GM18858 (cell line): ENCODE results near the gene GALNT13.

Experiments used
- ATAC-seq: cut with Tn5 transposase; IDR thresholded peaks from one replicate; pipeline ENCODE4 v1.9.1; 2021; ENCODE audit not compliant: unreplicated experiment

Gene GALNT13

DNA sequence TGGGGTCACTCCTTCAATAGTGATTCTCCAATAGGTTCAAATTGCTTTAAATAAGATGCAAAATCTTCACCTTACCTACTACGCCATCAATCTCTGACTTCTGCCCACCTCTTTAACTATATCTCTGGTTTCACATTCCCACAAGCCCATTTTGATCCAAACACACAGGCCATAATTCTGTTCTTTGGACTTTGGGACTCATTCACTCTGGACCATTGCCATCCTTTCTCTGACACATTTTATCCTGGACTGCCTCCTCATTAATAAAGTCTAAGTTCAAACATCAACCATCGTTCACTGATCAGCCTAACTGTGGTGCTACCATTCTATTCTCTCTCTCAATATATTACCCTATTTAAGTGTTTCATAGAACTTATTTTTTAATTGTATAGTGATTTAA is 332.2 kb downstream of the GALNT13 start:
- ATAC-seq = no peak

GRCh38 chr2:154207288-154208047 is 335.7 kb downstream of the GALNT13 start:
- no peak for ATAC-seq

- no peak for ATAC-seq
Observed at GRCh38 chr2:154223726-154224125, 352.0 kb downstream of the GALNT13 start.

GRCh38 chr2:154226931-154227330 is 355.2 kb downstream of the GALNT13 start:
- no peak for ATAC-seq

- ATAC-seq = no peak
Observed at GRCh38 chr2:154228566-154229280, 357.0 kb downstream of the GALNT13 start.

DNA sequence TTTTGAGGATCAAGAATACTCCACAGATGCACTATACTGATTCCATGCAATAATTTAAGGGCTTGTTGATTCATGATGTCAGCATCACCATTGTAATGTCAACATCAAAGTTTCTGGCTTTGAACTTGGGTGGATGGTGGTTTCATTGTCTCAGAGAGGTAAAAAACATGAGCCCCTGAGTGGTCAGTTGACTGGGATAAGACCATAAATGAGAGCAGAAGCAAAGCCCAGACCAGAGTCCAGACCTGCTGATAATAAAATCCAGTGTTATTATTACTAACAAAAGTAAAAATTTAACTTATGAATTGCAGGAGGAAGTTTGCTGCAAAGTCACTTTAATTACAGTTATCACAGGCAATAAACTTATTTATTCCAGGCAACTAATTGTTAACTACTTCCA is 358.2 kb downstream of the GALNT13 start:
- ATAC-seq = no peak

DNA sequence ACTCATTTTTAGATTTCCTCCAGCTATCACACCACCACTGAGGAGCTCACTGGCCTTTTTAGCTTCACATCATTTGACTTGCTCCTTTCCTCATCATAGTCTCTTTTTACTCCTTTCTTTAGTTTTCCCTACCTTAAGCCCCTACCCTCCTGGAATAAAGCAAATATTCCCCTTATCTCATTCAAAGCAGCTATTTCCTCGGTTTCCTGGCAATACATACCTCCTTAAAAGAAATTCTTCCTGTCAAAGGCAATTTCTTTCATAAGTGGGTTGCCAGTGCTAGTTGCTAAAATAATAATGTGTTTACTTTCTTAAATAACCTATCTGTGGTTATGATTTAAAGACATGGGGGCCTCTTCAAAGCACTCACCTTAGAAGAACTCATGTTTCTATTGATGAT is 359.3 kb downstream of the GALNT13 start:
- ATAC-seq = no peak

GRCh38 chr2:154233231-154233630 is 361.5 kb downstream of the GALNT13 start:
- ATAC-seq = no peak

- ATAC-seq = no peak
Observed at GRCh38 chr2:154238252-154238651, 366.5 kb downstream of the GALNT13 start.

DNA sequence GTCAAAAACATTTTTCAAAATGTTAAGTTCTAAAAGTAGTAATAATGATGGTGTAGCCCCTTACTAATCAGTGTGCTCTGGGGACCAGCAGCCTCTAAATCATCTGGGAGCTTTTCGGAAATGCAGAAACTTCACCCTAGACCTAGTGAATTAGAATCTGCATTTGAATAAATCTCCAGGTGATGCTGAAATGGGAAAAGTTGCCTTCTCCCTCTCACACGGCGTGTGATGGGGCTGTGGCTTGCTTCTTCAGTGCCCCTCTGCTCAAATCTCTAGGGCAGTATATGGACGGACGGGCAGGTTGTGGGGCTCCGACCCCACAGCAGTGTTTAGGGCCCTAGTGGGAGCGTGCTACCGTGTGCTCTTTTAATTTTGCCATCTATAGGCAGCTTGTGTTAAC is 368.6 kb downstream of the GALNT13 start:
- no peak for ATAC-seq

DNA sequence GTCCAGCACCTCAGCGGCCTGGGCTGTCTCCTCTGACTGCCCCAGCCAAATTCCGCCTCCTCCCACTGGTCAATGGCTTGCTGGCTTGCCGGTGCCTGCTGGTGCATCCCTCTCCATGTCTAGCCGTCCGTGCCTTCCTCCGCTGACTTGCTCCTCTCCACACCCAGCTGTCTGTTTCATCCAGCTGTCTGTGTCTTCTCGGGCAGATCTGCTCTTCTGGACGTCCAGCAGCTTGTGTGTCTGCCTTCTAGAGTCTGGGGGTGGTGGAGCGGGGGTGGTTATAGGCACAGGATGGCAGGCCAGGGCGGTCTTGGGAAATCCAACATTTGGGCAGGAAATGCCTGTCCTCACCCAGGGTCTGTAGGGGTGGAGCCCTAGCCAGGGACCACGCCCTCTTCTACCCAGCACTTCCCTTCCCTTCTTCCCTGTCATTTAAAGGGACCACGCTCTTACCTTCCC is 369.2 kb downstream of the GALNT13 start:
- ATAC-seq = no peak

- no peak for ATAC-seq
Observed at GRCh38 chr2:154242687-154243086, 371.0 kb downstream of the GALNT13 start.

GRCh38 chr2:154243685-154244084 is 372.0 kb downstream of the GALNT13 start:
- no peak for ATAC-seq

GRCh38 chr2:154244932-154245331 is 373.2 kb downstream of the GALNT13 start:
- no peak for ATAC-seq

- ATAC-seq = no peak
Observed at GRCh38 chr2:154247503-154247902, 375.8 kb downstream of the GALNT13 start.

DNA sequence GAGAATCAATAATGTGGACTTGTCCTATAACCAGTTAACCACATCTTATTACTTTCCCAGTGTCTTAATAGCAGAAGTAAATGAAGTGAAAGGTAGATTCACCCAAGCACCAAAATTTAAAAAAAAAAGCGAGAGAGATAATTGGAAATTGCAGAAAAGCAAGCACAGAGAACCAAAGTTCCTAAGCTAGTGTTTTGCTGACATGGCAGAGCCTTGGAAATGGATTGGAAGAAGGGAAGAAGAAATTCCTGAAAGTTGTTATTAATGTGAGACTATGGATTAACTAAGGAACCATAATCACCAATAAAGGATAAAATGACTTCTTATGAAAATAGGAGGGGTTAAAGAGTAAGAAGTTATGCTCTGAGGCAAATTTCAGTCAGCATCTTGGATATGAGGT is 384.4 kb downstream of the GALNT13 start:
- ATAC-seq = no peak

GRCh38 chr2:154259030-154259429 is 387.3 kb downstream of the GALNT13 start:
- ATAC-seq = no peak

DNA sequence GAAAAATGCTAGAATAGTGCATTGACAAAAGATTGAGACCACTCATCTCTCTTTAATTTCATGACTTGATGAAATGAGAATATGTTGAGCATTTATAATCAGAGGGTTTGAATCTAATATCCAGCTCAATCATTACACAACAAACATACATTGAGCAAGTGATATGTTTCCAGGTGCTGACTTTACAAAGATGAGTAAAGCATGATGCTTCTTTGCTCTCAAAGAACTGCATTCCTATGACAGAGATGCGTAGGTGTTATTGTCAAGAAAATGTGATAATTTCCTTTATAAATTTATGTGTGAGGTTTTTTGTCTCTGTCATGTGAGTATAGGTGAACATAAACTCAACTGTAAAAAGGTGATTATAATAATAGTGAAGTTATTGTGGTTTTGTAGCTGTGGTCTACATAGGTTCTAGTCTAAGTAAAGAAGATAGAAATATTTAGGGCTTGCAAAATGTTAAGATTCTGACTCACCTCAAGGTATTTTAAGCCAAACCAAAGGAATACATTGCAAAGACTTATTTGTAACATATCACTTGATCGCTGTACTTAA is 389.8 kb downstream of the GALNT13 start:
- no peak for ATAC-seq

GRCh38 chr2:154263206-154263605 is 391.5 kb downstream of the GALNT13 start:
- ATAC-seq = no peak

GRCh38 chr2:154264024-154264423 is 392.3 kb downstream of the GALNT13 start:
- ATAC-seq = no peak

GRCh38 chr2:154267983-154268382 is 396.3 kb downstream of the GALNT13 start:
- no peak for ATAC-seq

DNA sequence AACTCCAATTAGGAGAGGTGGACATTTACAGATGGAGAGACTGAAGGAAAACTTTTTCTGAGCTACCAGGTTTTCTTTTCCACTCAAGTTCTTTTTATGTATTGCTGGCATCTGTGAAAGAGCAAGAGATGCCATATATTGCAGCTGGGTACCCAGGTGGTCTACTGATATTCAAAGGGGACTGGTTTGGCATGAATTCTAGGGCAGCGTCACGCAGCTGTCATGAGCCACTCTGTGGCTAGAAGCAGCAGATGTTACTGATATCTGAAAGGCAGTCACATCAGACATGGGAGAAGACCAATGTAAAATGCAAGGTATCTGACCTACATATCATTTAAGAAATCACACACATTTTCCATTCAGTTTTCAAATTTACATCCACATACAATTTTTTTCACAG is 408.8 kb downstream of the GALNT13 start:
- ATAC-seq = no peak
